Panc1 (cell line): ENCODE results near the gene PLD1. TPM values are rescaled to one million over a fixed set of nuclear protein-coding genes. Genes with fewer than 3 reads are reported as not detected.

Experiments
- ATAC-seq: fragments of 200-7000 bp; cut with Tn5 transposase; 2 replicates; pipeline ENCODE4 v1.9.1; 2020; ENCODE audit warnings: mild to moderate bottlenecking, moderate library complexity
- BruUV-seq: library from RNA; stranded (reverse); fragments of 400-500 nt; replicated peaks from 2 replicates; lab custom pipeline; 2021; lab: Mats Ljungman, UMichigan
- CTCF ChIA-PET: fragments of 300-600 bp; sonication (Branson Sonifier 250); formaldehyde crosslinking; loops from one replicate; lab custom pipeline; 2022; ENCODE audit warnings: antibody characterized with exemption; lab: Charles Lee
- POLR2A ChIA-PET: fragments of 300-600 bp; sonication (Branson Sonifier 250); formaldehyde crosslinking; loops from one replicate; lab custom pipeline; 2022; ENCODE audit warnings: antibody characterized with exemption; lab: Charles Lee
- DNase-seq: peaks from one replicate; pipeline ENCODE4 v3.0.0-alpha.2; 2010; ENCODE audit warnings: low read depth, low spot score
- H3K27ac ChIP-seq: 2 replicates; pipeline ENCODE4 v1.5.1; 2011; ENCODE audit warnings: mild to moderate bottlenecking, low read length, inconsistent platforms
- H3K27me3 ChIP-seq: fragments of 200-500 bp; sonication (Bioruptor generic); 2 replicates; pipeline ENCODE4 v1.6.0; 2014; ENCODE audit warnings: low read length, inconsistent platforms; ENCODE audit not compliant: control insufficient read depth, insufficient read depth
- H3K36me3 ChIP-seq: fragments of 200-500 bp; sonication (Bioruptor generic); 2 replicates; pipeline ENCODE4 v1.5.1; 2014; ENCODE audit warnings: inconsistent platforms, mild to moderate bottlenecking, low read length, moderate library complexity; ENCODE audit not compliant: control insufficient read depth, insufficient read depth
- H3K4me1 ChIP-seq: 2 replicates; pipeline ENCODE4 v1.5.1; 2011; ENCODE audit warnings: inconsistent platforms, mild to moderate bottlenecking, low read length, moderate library complexity; ENCODE audit not compliant: control insufficient read depth, insufficient read depth
- H3K4me3 ChIP-seq, 2 experiments: 2 replicates each; pipeline ENCODE4 v1.5.1; 2011 to 2012; ENCODE audit warnings: low read depth in 2 of 2, low read length in 2 of 2, mild to moderate bottlenecking in 2 of 2, inconsistent platforms in 1 of 2, moderate library complexity in 1 of 2
- H3K9me3 ChIP-seq: fragments of 200-500 bp; sonication (Bioruptor generic); 2 replicates; pipeline ENCODE4 v1.5.1; 2014; ENCODE audit warnings: low read depth, mild to moderate bottlenecking, inconsistent platforms, low read length, moderate library complexity; ENCODE audit not compliant: control insufficient read depth, insufficient read depth
- CTCF ChIP-seq: fragments of 450-650 bp; IDR thresholded peaks from 2 replicates; pipeline ENCODE4 v1.5.1; 2017; ENCODE audit warnings: mild to moderate bottlenecking
- POLR2AphosphoS5 ChIP-seq: IDR thresholded peaks from 2 replicates; pipeline ENCODE4 v1.6.1; 2012; ENCODE audit warnings: mild to moderate bottlenecking, low read depth, low read length, moderate library complexity
- SIN3A ChIP-seq: IDR thresholded peaks from 2 replicates; pipeline ENCODE4 v1.6.1; 2012; ENCODE audit warnings: low read depth, mild to moderate bottlenecking, low read length, moderate library complexity, borderline replicate concordance; ENCODE audit not compliant: insufficient read depth
- TCF7L2 ChIP-seq: IDR thresholded peaks from 2 replicates; pipeline ENCODE4 v1.6.1; 2011; ENCODE audit warnings: mild to moderate bottlenecking, low read depth, low read length, inconsistent platforms
- in situ Hi-C: cut with HindIII; loops from 2 replicates; pipeline ENCODE4 v1.10.0; 2016; ENCODE audit warnings: low sequenced_read_pairs, low pct_unique_long_range_greater_than_20kb
- intact Hi-C: fragments of 100-400 bp; cut with micrococcal nuclease; formaldehyde crosslinking; loops from one replicate; pipeline ENCODE4 v1.10.0; 2022; ENCODE audit not compliant: unreplicated experiment
- total RNA-seq: library from RNA; stranded (reverse); gene quantifications from one replicate; pipeline ENCODE4 v1.2.1, GENCODE V29; 2021; ENCODE audit not compliant: unreplicated experiment
- TF ChIP-seq, protein P1 (sequence below), 2 experiments: IDR thresholded peaks; 2 replicates each; pipeline ENCODE4 v1.6.1; 2011 to 2012; ENCODE audit warnings: low read depth in 2 of 2, control low read depth in 1 of 2, low read length in 1 of 2, mild to moderate bottlenecking in 1 of 2, moderate library complexity in 1 of 2; ENCODE audit not compliant: insufficient read depth in 1 of 2

Gene PLD1
- total RNA-seq, 1 experiment from 2014 or later, result 20.6 TPM

DNA sequence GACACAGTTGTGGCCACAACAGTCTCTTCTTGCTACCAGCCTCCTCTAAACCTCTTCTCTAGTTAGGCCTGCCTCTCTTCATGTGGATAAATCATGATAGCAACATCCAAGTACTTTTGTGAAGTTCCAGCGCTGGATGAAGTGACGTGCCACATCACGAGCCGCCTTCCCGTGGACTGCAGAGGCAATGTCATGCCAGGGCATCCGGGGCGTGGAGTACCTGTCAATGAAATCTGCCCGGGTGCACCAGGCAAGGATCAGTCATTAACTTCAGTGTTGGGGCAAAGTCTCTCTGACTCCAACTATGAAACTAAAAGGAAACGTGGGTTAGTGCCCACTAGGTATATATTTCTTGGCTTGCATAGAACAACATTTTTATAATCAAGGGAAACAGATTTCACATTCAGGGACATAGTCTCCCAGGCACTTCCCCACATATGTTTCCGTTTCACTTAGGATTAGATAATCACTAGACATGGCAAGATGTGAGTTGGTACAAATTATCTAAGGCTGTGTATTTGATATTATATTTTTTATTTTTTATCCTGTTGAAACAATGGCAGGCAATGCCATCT is 133.6 kb downstream of the PLD1 start:
- TF ChIP-seq, protein P1, sequence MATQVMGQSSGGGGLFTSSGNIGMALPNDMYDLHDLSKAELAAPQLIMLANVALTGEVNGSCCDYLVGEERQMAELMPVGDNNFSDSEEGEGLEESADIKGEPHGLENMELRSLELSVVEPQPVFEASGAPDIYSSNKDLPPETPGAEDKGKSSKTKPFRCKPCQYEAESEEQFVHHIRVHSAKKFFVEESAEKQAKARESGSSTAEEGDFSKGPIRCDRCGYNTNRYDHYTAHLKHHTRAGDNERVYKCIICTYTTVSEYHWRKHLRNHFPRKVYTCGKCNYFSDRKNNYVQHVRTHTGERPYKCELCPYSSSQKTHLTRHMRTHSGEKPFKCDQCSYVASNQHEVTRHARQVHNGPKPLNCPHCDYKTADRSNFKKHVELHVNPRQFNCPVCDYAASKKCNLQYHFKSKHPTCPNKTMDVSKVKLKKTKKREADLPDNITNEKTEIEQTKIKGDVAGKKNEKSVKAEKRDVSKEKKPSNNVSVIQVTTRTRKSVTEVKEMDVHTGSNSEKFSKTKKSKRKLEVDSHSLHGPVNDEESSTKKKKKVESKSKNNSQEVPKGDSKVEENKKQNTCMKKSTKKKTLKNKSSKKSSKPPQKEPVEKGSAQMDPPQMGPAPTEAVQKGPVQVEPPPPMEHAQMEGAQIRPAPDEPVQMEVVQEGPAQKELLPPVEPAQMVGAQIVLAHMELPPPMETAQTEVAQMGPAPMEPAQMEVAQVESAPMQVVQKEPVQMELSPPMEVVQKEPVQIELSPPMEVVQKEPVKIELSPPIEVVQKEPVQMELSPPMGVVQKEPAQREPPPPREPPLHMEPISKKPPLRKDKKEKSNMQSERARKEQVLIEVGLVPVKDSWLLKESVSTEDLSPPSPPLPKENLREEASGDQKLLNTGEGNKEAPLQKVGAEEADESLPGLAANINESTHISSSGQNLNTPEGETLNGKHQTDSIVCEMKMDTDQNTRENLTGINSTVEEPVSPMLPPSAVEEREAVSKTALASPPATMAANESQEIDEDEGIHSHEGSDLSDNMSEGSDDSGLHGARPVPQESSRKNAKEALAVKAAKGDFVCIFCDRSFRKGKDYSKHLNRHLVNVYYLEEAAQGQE (IDR thresholded peaks at IDR 0.05; ENCODE audit: insufficient read depth in 1 of 2, low read depth in 2 of 2, low read length in 1 of 2), result no peak
- no peak for TF ChIP-seq POLR2AphosphoS5
- DNase-seq (no peak), ATAC-seq (no peak)
- H3K4me3 ChIP-seq, result no peak overlapping the region
- no TSS peak for BruUV-seq
- POLR2A ChIA-PET, result no interaction called here
- CTCF ChIA-PET, result no interaction called here
- no peaks in the 10 kb centered on the region for H3K27me3 ChIP-seq
- no peaks in the 10 kb centered on the region for H3K36me3 ChIP-seq
- H3K27ac ChIP-seq, result no peak overlapping the region
- in situ Hi-C loops (no loop called here), intact Hi-C loops (no loop called here)
- no peaks in the 10 kb centered on the region for H3K9me3 ChIP-seq
- H3K4me1 ChIP-seq, result no peaks in the 10 kb centered on the region

DNA sequence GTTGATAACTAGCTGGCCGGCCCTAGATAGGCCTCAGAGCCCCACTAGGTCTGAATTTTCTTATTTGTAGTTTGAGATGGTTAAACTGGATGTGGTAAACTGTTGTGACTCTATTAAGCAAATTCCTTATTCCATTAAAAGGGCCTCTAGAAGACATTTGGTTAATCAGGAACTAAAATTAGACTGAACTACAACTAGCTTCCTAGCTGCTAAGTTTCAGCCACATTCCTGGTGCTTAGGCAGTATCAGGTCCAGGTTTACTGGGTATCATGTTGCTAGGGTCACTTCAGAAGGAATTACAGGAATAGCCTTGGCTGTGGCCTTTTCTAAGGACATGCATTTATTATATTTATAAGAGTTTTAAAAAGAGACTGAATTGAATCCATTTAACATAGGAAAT is 136.3 kb downstream of the PLD1 start:
- ChIA-PET POLR2A (no interaction called here), CTCF (no interaction called here)
- Histone ChIP-seq H3K4me3 (no peak overlapping the region), H3K4me1 (no peaks in the 10 kb centered on the region), H3K9me3 (no peaks in the 10 kb centered on the region), H3K27me3 (no peaks in the 10 kb centered on the region), H3K27ac (no peak overlapping the region), H3K36me3 (no peaks in the 10 kb centered on the region)
- intact Hi-C loops (no loop called here), in situ Hi-C loops (no loop called here)
- no TSS peak for BruUV-seq
- TF ChIP-seq TCF7L2 (no peak), CTCF (no peak), POLR2AphosphoS5 (no peak), SIN3A (no peak)
- TF ChIP-seq, protein P1 (IDR thresholded peaks at IDR 0.05; ENCODE audit: insufficient read depth in 1 of 2, low read depth in 2 of 2, low read length in 1 of 2), result no peak
- ATAC-seq, result no peak
- DNase-seq, result no peak
